HepG2 (cell line): Measurements from ENCODE around the gene IGFBP6. TPM values are rescaled to one million over a fixed set of nuclear protein-coding genes. Genes with fewer than 3 reads are reported as not detected.

Experiments used
- EP300 ChIP-seq, 3 experiments: sonication (generic) in 1 of 3; formaldehyde crosslinking in 1 of 3; IDR thresholded peaks; 2 replicates each; pipeline versions ENCODE4 v1.5.1 to v1.6.1; 2011 to 2020; ENCODE audit warnings: low read depth in 2 of 3, low read length in 2 of 3, borderline replicate concordance in 1 of 3, improper control_type of control experiment in 1 of 3, mild to moderate bottlenecking in 1 of 3, missing genetic modification reagents in 1 of 3, moderate library complexity in 1 of 3
- FOXM1 ChIP-seq: sonication (generic); formaldehyde crosslinking; IDR thresholded peaks from 2 replicates; pipeline ENCODE4 v1.5.0; 2020; ENCODE audit warnings: missing genetic modification reagents
- GATAD1 ChIP-seq: IDR thresholded peaks from 2 replicates; pipeline ENCODE4 v1.6.1; 2016; ENCODE audit warnings: missing genetic modification reagents, missing compliant biosample characterization
- KAT2B ChIP-seq: fragments of 150-350 bp; IDR thresholded peaks from 2 replicates; pipeline ENCODE4 v1.6.1; 2014; ENCODE audit warnings: low read depth, low read length, borderline replicate concordance
- KAT8 ChIP-seq: IDR thresholded peaks from 2 replicates; pipeline ENCODE4 v1.6.1; 2016; ENCODE audit warnings: missing genetic modification reagents, missing compliant biosample characterization
- NPAS2 ChIP-seq: sonication (generic); formaldehyde crosslinking; IDR thresholded peaks from 2 replicates; pipeline ENCODE4 v1.8.0; 2022; ENCODE audit warnings: mild to moderate bottlenecking, missing genetic modification reagents, borderline replicate concordance
- PLRG1 ChIP-seq: fragments of 450-650 bp; conservative IDR thresholded peaks from 2 replicates; pipeline ENCODE4 v1.6.1; 2016
- POGZ ChIP-seq: sonication (generic); formaldehyde crosslinking; IDR thresholded peaks from 2 replicates; pipeline ENCODE4 v1.4.0; 2020; ENCODE audit warnings: mild to moderate bottlenecking, missing genetic modification reagents
- REPIN1 ChIP-seq: sonication (generic); formaldehyde crosslinking; IDR thresholded peaks from 2 replicates; pipeline ENCODE4 v1.8.0; 2022; ENCODE audit warnings: missing genetic modification reagents, low read depth, mild to moderate bottlenecking, borderline replicate concordance
- RORA ChIP-seq: sonication (generic); formaldehyde crosslinking; IDR thresholded peaks from 2 replicates; pipeline ENCODE4 v1.5.0; 2020; ENCODE audit warnings: mild to moderate bottlenecking, missing genetic modification reagents, moderate library complexity
- THAP11 ChIP-seq: IDR thresholded peaks from 2 replicates; pipeline ENCODE4 v1.6.1; 2016; ENCODE audit warnings: missing biosample characterization, missing genetic modification reagents
- YY1 ChIP-seq: IDR thresholded peaks from 2 replicates; pipeline ENCODE4 v1.6.1; 2011; ENCODE audit warnings: low read length, low read depth, moderate library complexity, mild to moderate bottlenecking; ENCODE audit not compliant: insufficient read depth, insufficient replicate concordance
- ZC3H4 ChIP-seq: sonication (generic); formaldehyde crosslinking; IDR thresholded peaks from 2 replicates; pipeline ENCODE4 v1.4.0; 2020; ENCODE audit warnings: missing genetic modification reagents, borderline replicate concordance
- ZNF136 ChIP-seq: sonication (generic); formaldehyde crosslinking; IDR thresholded peaks from 2 replicates; pipeline ENCODE4 v1.8.1; 2022; ENCODE audit warnings: low read depth, mild to moderate bottlenecking, moderate library complexity, missing genetic modification reagents
- ZNF224 ChIP-seq: sonication (generic); formaldehyde crosslinking; IDR thresholded peaks from 2 replicates; pipeline ENCODE4 v1.5.0; 2020; ENCODE audit warnings: mild to moderate bottlenecking, missing genetic modification reagents
- ZNF619 ChIP-seq: sonication (generic); formaldehyde crosslinking; IDR thresholded peaks from 2 replicates; pipeline ENCODE4 v1.4.0; 2020; ENCODE audit warnings: mild to moderate bottlenecking, missing genetic modification reagents
- ZNF629 ChIP-seq: sonication (generic); formaldehyde crosslinking; conservative IDR thresholded peaks from 2 replicates; pipeline ENCODE4 v1.5.0; 2020; ENCODE audit warnings: missing genetic modification reagents
- ZNF776 ChIP-seq: sonication (generic); formaldehyde crosslinking; IDR thresholded peaks from 2 replicates; pipeline ENCODE4 v1.4.0; 2020; ENCODE audit warnings: mild to moderate bottlenecking, missing genetic modification reagents
- ZNF83 ChIP-seq: sonication (generic); formaldehyde crosslinking; IDR thresholded peaks from 2 replicates; pipeline ENCODE4 v1.4.0; 2020; ENCODE audit warnings: missing genetic modification reagents, mild to moderate bottlenecking, borderline replicate concordance
- ZZZ3 ChIP-seq: sonication (generic); formaldehyde crosslinking; IDR thresholded peaks from 2 replicates; pipeline ENCODE4 v1.4.0; 2020; ENCODE audit warnings: missing genetic modification reagents, mild to moderate bottlenecking, borderline replicate concordance
- polyA plus RNA-seq, 8 experiments: library from polyadenylated mRNA; depleted of rRNA in 3 of 8; stranded (reverse) in 7 of 8; unstranded in 1 of 8; fragments of >200 nt; fragmentation: Illumina TruSeq in 4 of 8; extraction: Trizol in 4 of 8; gene quantifications; 2 replicates each; pipeline versions ENCODE4 v1.2.1 to v1.2.3, GENCODE V29; 2011 to 2016; ENCODE audit warnings: low read depth in 4 of 8, missing spikeins in 1 of 8, mixed read lengths in 1 of 8; ENCODE audit not compliant: insufficient read depth in 1 of 8
- total RNA-seq, 5 experiments: library from RNA; depleted of rRNA; stranded (reverse); fragments of >200 nt; fragmentation: Illumina TruSeq; extraction: Trizol; gene quantifications; 2 replicates each; pipeline ENCODE4 v1.2.3, GENCODE V29; 2016; ENCODE audit warnings: low read depth in 1 of 5
- TF ChIP-seq, protein P1 (sequence below): sonication (generic); formaldehyde crosslinking; IDR thresholded peaks from 2 replicates; pipeline ENCODE4 v1.8.0; 2022; ENCODE audit warnings: missing genetic modification reagents, low read depth, mild to moderate bottlenecking, borderline replicate concordance
- TF ChIP-seq, protein P2 (sequence below): fragments of 450-650 bp; IDR thresholded peaks from 2 replicates; pipeline ENCODE4 v1.6.1; 2016
- TF ChIP-seq, protein P3 (sequence below): sonication (generic); formaldehyde crosslinking; IDR thresholded peaks from 2 replicates; pipeline ENCODE4 v1.5.0; 2020; ENCODE audit warnings: mild to moderate bottlenecking, missing genetic modification reagents, borderline replicate concordance

The IGFBP6 gene
- total and polyA plus RNA-seq, 2 of the 13 experiments (the other 11 are each of a cell fraction or from before 2014, with no cell fraction given), result 3.9 to 25.2 TPM

GRCh38 chr12:53102883-53103807 is 5.7 kb downstream of the IGFBP6 start, which contains the start of gene SOAT2 (continued):
- TF ChIP-seq RORA (CRISPR knock-in tag) (no peak), PLRG1 (no peak), KAT8 (CRISPR knock-in tag) (peak; percentile 33; the same call in 1 of the 2 replicates), ZC3H4 (CRISPR knock-in tag) (no peak; the same call in 1 of the 2 replicates), ZNF83 (CRISPR knock-in tag) (peak; percentile 70; the same call in 1 of the 2 replicates), POGZ (CRISPR knock-in tag) (no peak), EP300 (IDR thresholded peaks at IDR 0.05; ENCODE audit: low read depth in 2 of 2, low read length in 2 of 2) (peak; percentile 12 to 69; a peak in 2 of 4 replicates), EP300 (CRISPR knock-in tag; IDR thresholded peaks at IDR 0.05; ENCODE audit: borderline replicate concordance) (no peak; the same call in 1 of the 2 replicates), ZNF224 (CRISPR knock-in tag) (no peak), THAP11 (CRISPR knock-in tag) (no peak), KAT2B (no peak), ZZZ3 (CRISPR knock-in tag) (no peak; the same call in 1 of the 2 replicates), REPIN1 (no peak), ZNF776 (CRISPR knock-in tag) (no peak), YY1 (no peak), GATAD1 (CRISPR knock-in tag) (peak; percentile 22; the same call in 1 of the 2 replicates), ZNF629 (CRISPR knock-in tag) (no peak), FOXM1 (0 out of 2 replicates have a peak, but pooled peaks have one; percentile 26), NPAS2 (CRISPR knock-in tag) (no peak), ZNF619 (CRISPR knock-in tag) (no peak), ZNF136 (CRISPR knock-in tag) (no peak)
- TF ChIP-seq, protein P1, sequence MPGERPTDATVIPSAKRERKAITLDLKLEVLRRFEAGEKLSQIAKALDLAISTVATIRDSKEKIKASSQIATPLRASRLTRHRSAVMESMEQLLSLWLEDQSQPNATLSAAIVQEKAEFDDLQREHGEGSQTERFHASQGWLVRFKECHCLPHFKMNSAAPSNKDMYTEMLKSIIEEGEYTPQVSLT, result no peak
- TF ChIP-seq, protein P2, sequence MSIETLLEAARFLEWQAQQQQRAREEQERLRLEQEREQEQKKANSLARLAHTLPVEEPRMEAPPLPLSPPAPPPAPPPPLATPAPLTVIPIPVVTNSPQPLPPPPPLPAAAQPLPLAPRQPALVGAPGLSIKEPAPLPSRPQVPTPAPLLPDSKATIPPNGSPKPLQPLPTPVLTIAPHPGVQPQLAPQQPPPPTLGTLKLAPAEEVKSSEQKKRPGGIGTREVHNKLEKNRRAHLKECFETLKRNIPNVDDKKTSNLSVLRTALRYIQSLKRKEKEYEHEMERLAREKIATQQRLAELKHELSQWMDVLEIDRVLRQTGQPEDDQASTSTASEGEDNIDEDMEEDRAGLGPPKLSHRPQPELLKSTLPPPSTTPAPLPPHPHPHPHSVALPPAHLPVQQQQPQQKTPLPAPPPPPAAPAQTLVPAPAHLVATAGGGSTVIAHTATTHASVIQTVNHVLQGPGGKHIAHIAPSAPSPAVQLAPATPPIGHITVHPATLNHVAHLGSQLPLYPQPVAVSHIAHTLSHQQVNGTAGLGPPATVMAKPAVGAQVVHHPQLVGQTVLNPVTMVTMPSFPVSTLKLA, result no peak
- TF ChIP-seq, protein P3, sequence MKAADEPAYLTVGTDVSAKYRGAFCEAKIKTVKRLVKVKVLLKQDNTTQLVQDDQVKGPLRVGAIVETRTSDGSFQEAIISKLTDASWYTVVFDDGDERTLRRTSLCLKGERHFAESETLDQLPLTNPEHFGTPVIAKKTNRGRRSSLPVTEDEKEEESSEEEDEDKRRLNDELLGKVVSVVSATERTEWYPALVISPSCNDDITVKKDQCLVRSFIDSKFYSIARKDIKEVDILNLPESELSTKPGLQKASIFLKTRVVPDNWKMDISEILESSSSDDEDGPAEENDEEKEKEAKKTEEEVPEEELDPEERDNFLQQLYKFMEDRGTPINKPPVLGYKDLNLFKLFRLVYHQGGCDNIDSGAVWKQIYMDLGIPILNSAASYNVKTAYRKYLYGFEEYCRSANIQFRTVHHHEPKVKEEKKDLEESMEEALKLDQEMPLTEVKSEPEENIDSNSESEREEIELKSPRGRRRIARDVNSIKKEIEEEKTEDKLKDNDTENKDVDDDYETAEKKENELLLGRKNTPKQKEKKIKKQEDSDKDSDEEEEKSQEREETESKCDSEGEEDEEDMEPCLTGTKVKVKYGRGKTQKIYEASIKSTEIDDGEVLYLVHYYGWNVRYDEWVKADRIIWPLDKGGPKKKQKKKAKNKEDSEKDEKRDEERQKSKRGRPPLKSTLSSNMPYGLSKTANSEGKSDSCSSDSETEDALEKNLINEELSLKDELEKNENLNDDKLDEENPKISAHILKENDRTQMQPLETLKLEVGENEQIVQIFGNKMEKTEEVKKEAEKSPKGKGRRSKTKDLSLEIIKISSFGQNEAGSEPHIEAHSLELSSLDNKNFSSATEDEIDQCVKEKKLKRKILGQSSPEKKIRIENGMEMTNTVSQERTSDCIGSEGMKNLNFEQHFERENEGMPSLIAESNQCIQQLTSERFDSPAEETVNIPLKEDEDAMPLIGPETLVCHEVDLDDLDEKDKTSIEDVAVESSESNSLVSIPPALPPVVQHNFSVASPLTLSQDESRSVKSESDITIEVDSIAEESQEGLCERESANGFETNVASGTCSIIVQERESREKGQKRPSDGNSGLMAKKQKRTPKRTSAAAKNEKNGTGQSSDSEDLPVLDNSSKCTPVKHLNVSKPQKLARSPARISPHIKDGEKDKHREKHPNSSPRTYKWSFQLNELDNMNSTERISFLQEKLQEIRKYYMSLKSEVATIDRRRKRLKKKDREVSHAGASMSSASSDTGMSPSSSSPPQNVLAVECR (CRISPR knock-in tag), result no peak; the same call in 1 of the 2 replicates
